Spinal cord (tissue), 10 donors: Measurements from ENCODE around the gene DTNBP1. TPM values are rescaled to one million over a fixed set of nuclear protein-coding genes. Genes with fewer than 3 reads are reported as not detected.
"Not testable (repeated sequence)": the region's sequence is repeated elsewhere in the genome, so short reads cannot be mapped to it uniquely, and the experiment has no call there.

Source experiments
- DNase-seq, 6 donors: peaks; one replicate each; pipeline versions ENCODE4 v3.0.0 to v3.0.0-alpha.2; 2013 to 2015; ENCODE audit warnings: low spot score in 6 of 6, low read depth in 4 of 6
- H3K27ac ChIP-seq: one replicate; pipeline ENCODE4 v1.5.1; 2013; ENCODE audit warnings: low read depth, low read length, control low read depth
- H3K27me3 ChIP-seq: one replicate; pipeline ENCODE4 v1.6.1; 2013; ENCODE audit warnings: low read length; ENCODE audit not compliant: control insufficient read depth, insufficient read depth
- H3K36me3 ChIP-seq: one replicate; pipeline ENCODE4 v1.6.1; 2013; ENCODE audit warnings: low read length; ENCODE audit not compliant: control insufficient read depth, insufficient read depth
- H3K4me1 ChIP-seq: one replicate; pipeline ENCODE4 v1.6.1; 2013; ENCODE audit warnings: low read length; ENCODE audit not compliant: control insufficient read depth, insufficient read depth
- H3K4me3 ChIP-seq: one replicate; pipeline ENCODE4 v1.5.1; 2013; ENCODE audit warnings: low read depth, low read length, control low read depth
- H3K9me3 ChIP-seq: one replicate; pipeline ENCODE4 v1.6.1; 2013; ENCODE audit warnings: low read length; ENCODE audit not compliant: control insufficient read depth, insufficient read depth
- WGBS: methylation state at CpG from one replicate; pipeline ENCODE4 v1.1.5; 2013; ENCODE audit warnings: missing lambda C conversion rate; ENCODE audit not compliant: insufficient coverage; 5-methylcytosine and 5-hydroxymethylcytosine counted together
- polyA plus RNA-seq, 2 donors: library from polyadenylated mRNA; unstranded; fragments of 120-200 nt; gene quantifications; one replicate each; pipeline ENCODE4 v1.2.1, GENCODE V29; 2013; ENCODE audit not compliant: insufficient read length in 2 of 2
- total RNA-seq, 2 donors: library from RNA; depleted of rRNA in 1 of 2; stranded (reverse); fragments of 120-200 nt in 1 of 2; fragments of >200 nt in 1 of 2; gene quantifications; one replicate each; pipeline versions ENCODE4 v1.2.3 to v1.2.4, GENCODE V29; 2013 to 2014
- donor health status: healthy.

Gene DTNBP1
- total and polyA plus RNA-seq, 4 donors: 12.7 to 47.9 (median 33.8) TPM

GRCh38 chr6:15656145-15656544, 6.7 kb downstream of the DTNBP1 start:
- no CpG with 5 or more reads among the region's 3 CpGs for WGBS
- H3K9me3 ChIP-seq: no peaks in the 10 kb centered on the region
- H3K4me1 ChIP-seq: no peaks in the 10 kb centered on the region
- no peak overlapping the region for H3K4me3 ChIP-seq
- H3K27ac ChIP-seq: no peak overlapping the region
- H3K36me3 ChIP-seq: no peaks in the 10 kb centered on the region
- DNase-seq: no peak
- no peaks in the 10 kb centered on the region for H3K27me3 ChIP-seq

DNA sequence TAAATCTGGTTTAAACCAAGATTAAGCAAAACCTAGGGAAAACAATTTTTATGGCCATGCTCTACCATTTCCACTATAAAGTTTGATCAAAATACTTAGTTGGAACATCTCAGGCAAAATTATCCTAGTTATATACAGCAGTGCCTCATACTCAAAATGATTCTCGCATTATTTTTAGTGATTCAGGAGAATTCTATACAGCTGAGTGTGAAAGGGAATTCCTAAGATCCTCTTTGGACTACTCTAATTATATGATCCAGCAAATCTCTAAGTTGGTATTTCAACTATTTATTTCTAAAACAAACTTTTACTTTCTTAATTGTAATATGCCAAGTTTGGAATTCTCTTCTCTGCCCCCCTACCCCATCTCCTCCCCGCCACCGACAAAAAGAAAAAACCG, 8.6 kb downstream of the DTNBP1 start:
- peaks cover 4% of the 10 kb centered on the region for H3K36me3 ChIP-seq
- H3K27ac ChIP-seq: no peak overlapping the region
- no CpG with 5 or more reads among the region's 4 CpGs for WGBS
- no peak overlapping the region for H3K4me3 ChIP-seq
- DNase-seq: no peak
- H3K4me1 ChIP-seq: no peaks in the 10 kb centered on the region
- H3K27me3 ChIP-seq: no peaks in the 10 kb centered on the region
- H3K9me3 ChIP-seq: no peaks in the 10 kb centered on the region

- Histone ChIP-seq H3K4me1 (no peaks in the 10 kb centered on the region), H3K9me3 (no peaks in the 10 kb centered on the region), H3K36me3 (peaks cover 4% of the 10 kb centered on the region), H3K27ac (no peak overlapping the region), H3K4me3 (no peak overlapping the region), H3K27me3 (no peaks in the 10 kb centered on the region)
- DNase-seq: no peak
These were observed 9.2 kb downstream of the DTNBP1 start for GRCh38 chr6:15653581-15653980.

- H3K9me3 ChIP-seq, H3K27ac ChIP-seq, H3K4me3 ChIP-seq, DNase-seq, H3K36me3 ChIP-seq, H3K4me1 ChIP-seq, H3K27me3 ChIP-seq: not testable (repeated sequence)
- WGBS: 88% methylated on average over 6 of the region's 7 CpGs
These were observed 12.7 kb downstream of the DTNBP1 start for GRCh38 chr6:15650004-15650559.

- Histone ChIP-seq H3K9me3 (no peaks in the 10 kb centered on the region), H3K4me3 (no peak overlapping the region), H3K27me3 (no peaks in the 10 kb centered on the region), H3K36me3 (no peaks in the 10 kb centered on the region), H3K27ac (no peak overlapping the region), H3K4me1 (peaks cover 10% of the 10 kb centered on the region)
- no CpG with 5 or more reads among the region's 1 CpG for WGBS
- DNase-seq: no peak
These were observed 17.9 kb downstream of the DTNBP1 start for GRCh38 chr6:15644904-15645303.

DNA sequence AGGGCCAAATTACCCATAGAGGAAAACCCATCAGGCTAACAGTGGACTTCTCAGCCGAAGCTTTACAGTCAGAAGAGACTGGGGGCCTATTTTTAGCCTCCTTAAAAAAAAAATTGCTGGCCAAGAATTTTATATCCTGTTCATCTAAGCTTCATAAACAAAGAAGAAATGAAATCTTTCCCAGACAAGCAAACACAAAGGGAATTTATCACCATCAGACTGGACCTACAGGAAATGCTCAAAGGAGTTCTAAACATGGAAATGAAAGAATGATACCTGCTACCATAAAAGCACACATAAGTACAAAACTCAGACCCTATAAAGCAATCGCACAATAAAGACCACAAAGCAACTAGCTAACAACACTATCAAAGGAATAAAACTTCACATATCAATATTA, 19.3 kb downstream of the DTNBP1 start:
- no peaks in the 10 kb centered on the region for H3K9me3 ChIP-seq
- H3K27ac ChIP-seq: no peak overlapping the region

DNA sequence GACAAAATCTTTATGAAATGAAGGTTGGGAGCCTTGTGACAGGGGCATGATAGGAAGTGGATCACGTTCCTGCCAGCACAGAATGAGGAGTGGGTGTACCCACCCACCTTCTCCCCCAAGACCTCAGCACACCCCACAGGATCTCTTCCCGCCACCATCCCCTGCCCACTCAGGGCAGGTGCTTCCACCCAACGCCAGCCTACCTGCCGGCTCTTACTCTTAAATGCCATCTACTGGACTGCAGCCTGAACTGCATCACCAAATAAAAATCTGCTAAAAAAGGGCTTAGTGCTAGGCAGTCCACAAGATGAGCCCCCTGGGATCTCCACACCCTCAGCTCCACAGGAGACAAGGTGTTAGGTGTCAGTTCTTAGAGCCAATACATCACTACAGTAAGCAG, 20.6 kb downstream of the DTNBP1 start:
- WGBS: 83% methylated on average over 3 of the region's 4 CpGs
- Histone ChIP-seq H3K27me3 (no peaks in the 10 kb centered on the region), H3K9me3 (no peaks in the 10 kb centered on the region), H3K4me1 (peaks cover 10% of the 10 kb centered on the region), H3K4me3 (no peak overlapping the region), H3K27ac (no peak overlapping the region), H3K36me3 (no peaks in the 10 kb centered on the region)
- no peak for DNase-seq

More for the DNA sequence above, 19.3 kb downstream of the DTNBP1 start:
- no peak overlapping the region for H3K4me3 ChIP-seq
- WGBS: 83% methylated on average over 1 of the region's 2 CpGs
- H3K4me1 ChIP-seq: peaks cover 10% of the 10 kb centered on the region
- DNase-seq: no peak
- H3K27me3 ChIP-seq: no peaks in the 10 kb centered on the region
- no peaks in the 10 kb centered on the region for H3K36me3 ChIP-seq

- no peaks in the 10 kb centered on the region for H3K36me3 ChIP-seq
- DNase-seq: no peak
- no peaks in the 10 kb centered on the region for H3K9me3 ChIP-seq
- no peak overlapping the region for H3K27ac ChIP-seq
- H3K4me1 ChIP-seq: peaks cover 10% of the 10 kb centered on the region
- no peak overlapping the region for H3K4me3 ChIP-seq
- no peaks in the 10 kb centered on the region for H3K27me3 ChIP-seq
These were observed 24.5 kb downstream of the DTNBP1 start for GRCh38 chr6:15638373-15638772.

GRCh38 chr6:15631432-15631831, 31.4 kb downstream of the DTNBP1 start:
- H3K27ac ChIP-seq: no peak overlapping the region
- H3K9me3 ChIP-seq: no peaks in the 10 kb centered on the region
- no peaks in the 10 kb centered on the region for H3K4me1 ChIP-seq
- H3K27me3 ChIP-seq: no peaks in the 10 kb centered on the region
- no peak overlapping the region for H3K4me3 ChIP-seq
- no peak for DNase-seq
- H3K36me3 ChIP-seq: no peaks in the 10 kb centered on the region
- 80% methylated on average over 1 of the region's 2 CpGs for WGBS

DNA sequence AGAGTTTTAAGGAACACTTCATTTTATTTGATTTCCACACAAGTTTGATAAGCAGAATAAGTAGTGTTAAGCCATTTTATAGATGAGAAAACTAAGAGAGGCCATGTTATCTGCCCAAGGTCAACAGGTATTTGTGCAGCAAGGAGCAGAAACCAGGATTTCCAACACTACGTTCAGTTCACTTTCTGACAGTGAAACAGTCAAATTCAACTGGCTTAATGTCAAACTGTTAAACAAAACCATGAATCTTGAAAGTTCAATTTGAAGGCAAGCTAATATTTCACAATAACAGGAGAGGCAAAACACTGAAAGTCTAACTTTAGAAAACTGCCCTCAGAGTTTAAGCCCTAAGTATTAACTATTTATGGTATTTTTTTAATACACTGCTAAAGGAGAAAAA, 32.6 kb downstream of the DTNBP1 start:
- no peaks in the 10 kb centered on the region for H3K27me3 ChIP-seq
- H3K4me1 ChIP-seq: no peaks in the 10 kb centered on the region
- WGBS: 100% methylated on average over 1 of the region's 1 CpG
- DNase-seq: no peak
- H3K9me3 ChIP-seq: no peaks in the 10 kb centered on the region
- H3K4me3 ChIP-seq: no peak overlapping the region
- no peak overlapping the region for H3K27ac ChIP-seq
- H3K36me3 ChIP-seq: no peaks in the 10 kb centered on the region
